NCI-H82 treated with DMSO at 0.1 percent for 48 hours (cell line): ENCODE data around the gene FGD2.

Experiments
- DNase-seq: peaks from one replicate; lab custom pipeline; 2025; ENCODE audit not compliant: unreplicated experiment; lab: John Stamatoyannopoulos, UW

The FGD2 gene, protein sequence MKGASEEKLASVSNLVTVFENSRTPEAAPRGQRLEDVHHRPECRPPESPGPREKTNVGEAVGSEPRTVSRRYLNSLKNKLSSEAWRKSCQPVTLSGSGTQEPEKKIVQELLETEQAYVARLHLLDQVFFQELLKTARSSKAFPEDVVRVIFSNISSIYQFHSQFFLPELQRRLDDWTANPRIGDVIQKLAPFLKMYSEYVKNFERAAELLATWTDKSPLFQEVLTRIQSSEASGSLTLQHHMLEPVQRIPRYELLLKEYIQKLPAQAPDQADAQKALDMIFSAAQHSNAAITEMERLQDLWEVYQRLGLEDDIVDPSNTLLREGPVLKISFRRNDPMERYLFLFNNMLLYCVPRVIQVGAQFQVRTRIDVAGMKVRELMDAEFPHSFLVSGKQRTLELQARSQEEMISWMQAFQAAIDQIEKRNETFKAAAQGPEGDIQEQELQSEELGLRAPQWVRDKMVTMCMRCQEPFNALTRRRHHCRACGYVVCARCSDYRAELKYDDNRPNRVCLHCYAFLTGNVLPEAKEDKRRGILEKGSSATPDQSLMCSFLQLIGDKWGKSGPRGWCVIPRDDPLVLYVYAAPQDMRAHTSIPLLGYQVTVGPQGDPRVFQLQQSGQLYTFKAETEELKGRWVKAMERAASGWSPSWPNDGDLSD

GRCh38 chr6:37005061-37005810, at the start of gene FGD2:
Gene FGD2, plus strand, starts transcription at chr6:37005655. Its CDS starts 163 bp downstream, at chr6:37005818.
- DNase-seq: no peak

DNA sequence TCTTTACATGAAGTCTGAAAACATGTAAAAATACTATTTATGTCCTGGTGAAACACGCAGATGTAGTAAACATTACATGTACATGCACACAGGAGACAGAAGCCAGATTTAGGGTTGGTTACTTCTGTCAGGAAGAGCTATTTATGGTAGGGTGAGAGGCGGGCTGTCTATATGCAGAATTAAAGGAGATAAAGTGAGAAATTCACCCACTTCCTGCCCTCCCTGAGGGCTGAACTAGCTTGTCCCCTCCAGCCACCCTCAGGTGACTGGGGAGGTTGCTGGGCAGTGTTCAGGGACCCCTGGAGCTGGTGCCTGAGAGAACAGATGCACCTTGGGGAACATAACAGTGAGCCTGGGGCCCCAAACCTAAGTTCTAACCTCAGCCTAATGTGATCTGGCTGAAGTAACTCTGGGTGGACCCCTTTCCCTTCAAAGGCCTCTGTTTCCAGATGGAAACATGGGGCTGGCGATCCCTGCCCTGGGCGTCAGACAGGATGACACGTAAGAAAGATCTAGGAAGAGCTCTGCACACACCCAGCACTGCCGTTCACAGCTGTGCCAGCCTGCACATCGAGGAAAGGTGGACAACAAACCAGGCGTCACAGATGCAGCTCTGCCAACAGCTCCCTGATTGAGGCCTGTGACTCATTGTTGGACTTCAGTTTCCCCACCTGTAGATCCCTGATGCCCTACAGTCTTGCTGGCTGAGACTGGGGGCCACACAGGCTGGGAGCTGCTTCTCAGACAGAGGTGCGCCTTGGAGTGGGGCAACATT, 49.6 kb upstream of the FGD2 start:
- no peak for DNase-seq

DNA sequence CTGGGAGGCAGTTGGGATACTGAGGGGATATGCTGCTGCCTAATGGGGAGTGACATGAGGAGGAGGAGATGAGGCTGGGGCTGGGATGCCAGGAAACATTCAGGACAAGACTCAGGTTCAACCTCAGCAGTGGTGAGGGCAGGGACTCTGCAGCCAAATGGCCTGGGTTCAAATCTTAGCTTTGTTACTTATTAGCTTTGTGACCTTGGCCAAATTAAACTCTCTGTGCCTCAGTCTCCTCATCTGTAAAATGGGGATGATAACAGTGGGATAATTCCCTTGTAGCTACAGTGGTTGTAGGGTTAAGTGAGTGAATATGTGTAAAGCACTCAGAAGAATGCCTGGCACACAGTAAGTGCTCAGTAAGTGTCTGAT, 49.0 kb upstream of the FGD2 start:
- no peak for DNase-seq

- no peak for DNase-seq
These were observed 47.6 kb upstream of the FGD2 start for GRCh38 chr6:36957773-36958271.

- no peak for DNase-seq
These were observed 46.5 kb upstream of the FGD2 start for GRCh38 chr6:36958775-36959554.

DNA sequence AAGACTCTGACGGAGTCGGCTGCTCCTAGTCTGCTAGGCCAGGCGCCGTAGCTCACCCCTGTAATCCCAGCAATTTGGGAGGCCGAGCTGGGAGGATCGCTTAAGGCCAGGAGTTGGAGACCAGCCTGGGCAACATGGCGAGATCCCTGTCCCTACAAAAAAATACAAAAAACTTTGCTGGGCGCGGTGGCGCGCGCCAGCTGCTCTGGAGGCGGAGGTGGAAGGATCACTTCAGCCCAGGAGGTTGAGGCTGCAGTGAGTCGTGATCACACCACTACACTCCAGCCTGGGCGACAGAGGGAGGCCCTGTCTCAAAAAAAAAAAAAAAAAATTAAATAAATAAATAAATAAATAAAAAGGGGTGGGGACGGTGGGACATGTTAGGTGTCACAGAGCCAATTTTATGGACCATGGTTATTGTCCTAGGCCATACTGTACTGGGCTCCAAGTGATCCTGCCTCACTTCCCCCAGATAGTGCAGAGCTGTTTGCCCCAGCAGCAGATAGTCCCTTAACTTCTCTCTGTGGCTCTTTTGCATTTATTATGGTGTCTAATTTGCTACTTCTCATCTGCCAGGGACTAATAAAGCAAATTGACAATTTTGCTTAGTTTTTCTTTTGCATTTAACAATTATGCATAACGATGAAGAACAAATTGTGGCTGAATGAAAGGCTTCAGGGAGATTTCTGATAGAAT, 45.8 kb upstream of the FGD2 start:
- DNase-seq: no peak

GRCh38 chr6:36961441-36962435, 43.7 kb upstream of the FGD2 start:
- DNase-seq: no peak

- DNase-seq: no peak
These were observed 42.6 kb upstream of the FGD2 start for GRCh38 chr6:36962874-36963273.

DNA sequence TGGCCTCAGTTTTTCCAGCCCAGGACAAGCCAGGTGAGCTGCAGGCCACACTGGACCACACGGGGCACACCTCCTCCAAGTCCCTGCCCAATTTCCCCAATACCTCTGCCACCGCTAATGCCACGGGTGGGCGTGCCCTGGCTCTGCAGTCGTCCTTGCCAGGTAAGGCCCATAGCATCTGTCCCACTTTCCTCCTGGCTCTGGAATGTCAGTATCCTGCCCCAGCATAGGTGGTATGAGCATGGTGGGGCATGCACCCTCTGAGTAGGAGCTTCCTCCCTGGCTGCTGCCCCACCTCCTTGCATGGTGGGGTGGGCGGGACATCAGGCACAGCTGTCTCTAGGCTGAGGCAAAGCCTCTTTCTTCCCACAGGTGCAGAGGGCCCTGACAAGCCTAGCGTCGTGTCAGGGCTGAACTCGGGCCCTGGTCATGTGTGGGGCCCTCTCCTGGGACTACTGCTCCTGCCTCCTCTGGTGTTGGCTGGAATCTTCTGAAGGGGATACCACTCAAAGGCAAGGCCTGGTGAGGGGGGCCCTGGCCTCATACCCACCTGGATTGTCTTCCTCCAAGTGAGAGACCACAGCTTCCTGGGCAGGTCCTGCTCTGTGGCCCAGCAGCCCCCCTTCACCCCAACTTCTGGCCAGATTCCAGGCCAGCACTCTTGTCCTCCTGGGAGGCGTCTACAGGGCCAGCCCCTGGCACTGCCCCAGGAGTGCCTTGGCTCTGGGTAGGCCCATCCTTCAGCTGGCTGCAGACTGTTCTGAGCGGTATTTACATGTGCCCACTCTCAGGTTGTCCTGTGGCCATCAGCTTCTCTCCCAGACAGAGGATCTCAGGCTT, 41.8 kb upstream of the FGD2 start:
- DNase-seq: no peak

DNA sequence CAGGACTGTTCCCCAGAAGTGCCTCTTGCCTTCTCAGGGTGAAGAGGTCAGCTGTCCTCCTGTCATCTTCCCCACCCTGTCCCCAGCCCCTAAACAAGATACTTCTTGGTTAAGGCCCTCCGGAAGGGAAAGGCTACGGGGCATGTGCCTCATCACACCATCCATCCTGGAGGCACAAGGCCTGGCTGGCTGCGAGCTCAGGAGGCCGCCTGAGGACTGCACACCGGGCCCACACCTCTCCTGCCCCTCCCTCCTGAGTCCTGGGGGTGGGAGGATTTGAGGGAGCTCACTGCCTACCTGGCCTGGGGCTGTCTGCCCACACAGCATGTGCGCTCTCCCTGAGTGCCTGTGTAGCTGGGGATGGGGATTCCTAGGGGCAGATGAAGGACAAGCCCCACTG, 41.1 kb upstream of the FGD2 start:
- DNase-seq: no peak

- DNase-seq: no peak
These were observed 40.5 kb upstream of the FGD2 start for GRCh38 chr6:36964908-36965307.

DNA sequence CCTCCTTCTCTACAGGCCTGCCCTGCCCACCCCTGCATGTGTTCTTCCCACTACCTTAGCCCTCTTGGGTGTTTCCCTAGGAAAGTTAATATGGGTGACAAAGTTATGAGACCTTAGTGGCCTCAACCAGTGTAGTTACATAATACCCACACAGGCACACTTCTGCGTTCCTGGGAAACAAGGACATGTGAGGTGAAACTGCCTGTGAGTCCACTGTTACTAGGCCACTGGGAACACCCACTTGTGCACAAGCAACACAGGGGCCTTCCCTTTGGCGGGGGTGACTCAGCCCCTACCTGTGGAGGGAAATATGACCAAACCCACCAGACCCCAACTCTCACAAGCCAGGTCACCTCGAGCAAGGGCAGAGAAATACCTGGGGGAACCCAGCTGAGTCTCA, 38.2 kb upstream of the FGD2 start:
- DNase-seq: no peak

- DNase-seq: no peak
These were observed 37.7 kb upstream of the FGD2 start for GRCh38 chr6:36967757-36968156.

GRCh38 chr6:36968266-36968977, 37.0 kb upstream of the FGD2 start:
- DNase-seq: no peak

DNA sequence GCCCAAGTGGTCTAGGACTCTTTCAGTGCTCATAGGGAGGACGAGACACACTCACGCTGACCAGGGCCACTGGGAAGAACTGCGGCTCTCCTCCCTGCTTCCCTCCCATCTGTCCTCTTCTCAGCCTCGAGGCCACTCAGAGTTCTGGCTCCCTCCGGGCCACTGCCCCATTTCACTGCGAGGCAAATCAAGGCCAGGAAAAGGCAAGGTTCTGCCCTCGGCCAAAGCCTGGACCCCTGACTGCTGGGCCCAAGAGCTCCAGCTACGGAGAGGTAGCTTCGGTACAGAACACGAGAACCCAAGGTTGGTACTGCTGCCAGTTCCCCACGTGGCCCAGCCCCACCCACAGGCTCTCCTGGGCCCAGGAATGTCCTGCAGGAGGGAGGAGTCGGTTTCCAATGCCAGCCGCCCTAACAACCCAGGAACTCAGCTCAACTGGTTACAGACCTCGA, 36.2 kb upstream of the FGD2 start:
- DNase-seq: no peak

DNA sequence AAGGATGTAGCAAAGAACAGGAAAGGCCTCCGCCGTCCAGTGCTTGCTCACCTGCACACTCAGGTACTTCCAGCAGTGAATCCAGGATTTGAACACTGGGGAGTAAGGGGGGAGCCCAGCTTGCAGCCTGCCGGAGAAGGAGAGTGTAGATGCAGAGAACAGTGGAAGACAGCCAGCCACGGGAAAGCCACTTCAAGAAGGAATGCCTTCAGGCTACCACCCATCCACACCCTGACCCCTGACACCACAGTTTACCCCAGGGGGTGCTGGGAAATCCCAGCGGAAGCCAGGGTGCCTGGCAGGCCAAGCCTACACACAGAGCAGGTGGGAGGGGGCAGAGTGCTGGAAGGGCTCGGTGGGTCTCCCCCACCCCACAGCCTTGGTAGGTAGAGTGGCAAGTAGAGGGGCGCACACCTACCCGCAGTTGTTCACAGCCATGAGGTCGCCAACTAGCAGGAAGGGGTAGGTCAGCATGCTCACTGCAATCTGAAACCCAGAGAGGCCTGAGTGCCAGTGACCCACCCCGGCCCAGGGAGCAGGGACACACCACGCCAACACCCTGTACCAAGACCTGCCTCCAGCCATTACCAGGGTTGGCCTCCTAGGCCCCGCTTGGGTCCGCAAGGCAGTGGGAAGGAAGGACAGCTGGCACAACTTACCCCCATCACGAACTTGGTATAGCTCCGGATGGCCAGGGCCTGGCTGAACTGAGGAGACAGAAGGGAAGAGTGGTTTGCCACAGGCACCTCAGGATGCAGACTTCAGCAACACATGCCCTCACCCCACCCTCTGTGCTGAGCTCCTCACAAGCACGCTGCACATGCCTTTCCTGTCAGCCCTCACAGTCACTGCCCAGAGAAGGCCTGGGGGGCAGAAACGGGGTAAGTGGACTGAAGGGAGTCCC, 35.2 kb upstream of the FGD2 start:
- no peak for DNase-seq
